Transverse colon (tissue), 4 donors: Measurements from ENCODE around the gene SPIRE2. TPM values are rescaled to one million over a fixed set of nuclear protein-coding genes. Genes with fewer than 3 reads are reported as not detected.

Experiments used
- DNase-seq: peaks from one replicate; pipeline ENCODE4 v3.0.0-alpha.2; 2019
- H3K27ac ChIP-seq, 4 donors: fragments of 200-600 bp; sonication (generic); 2 replicates each; pipeline ENCODE4 v1.5.1; 2016 to 2018; ENCODE audit warnings: inconsistent platforms in 4 of 4
- H3K27me3 ChIP-seq: fragments of 200-600 bp; sonication (generic); 2 replicates; pipeline ENCODE4 v1.5.1; 2017; ENCODE audit warnings: inconsistent platforms
- H3K36me3 ChIP-seq, 4 donors: fragments of 200-600 bp; sonication (generic); 2 replicates each; pipeline ENCODE4 v1.5.1; 2017 to 2019; ENCODE audit warnings: inconsistent platforms in 4 of 4
- H3K4me1 ChIP-seq, 4 donors: fragments of 200-600 bp; sonication (generic); 2 replicates each; pipeline ENCODE4 v1.5.1; 2017 to 2020; ENCODE audit warnings: inconsistent platforms in 4 of 4
- H3K4me3 ChIP-seq, 4 donors: fragments of 200-600 bp; sonication (generic); 1 replicate in 1 of 4; 2 replicates in 3 of 4; pipeline versions ENCODE4 v1.5.1 to v1.6.1; 2017 to 2019; ENCODE audit warnings: inconsistent platforms in 4 of 4
- H3K9me3 ChIP-seq, 2 donors: fragments of 200-600 bp; sonication (generic); 2 replicates each; pipeline ENCODE4 v1.5.1; 2017 to 2019; ENCODE audit warnings: inconsistent platforms in 2 of 2
- CTCF ChIP-seq, 5 experiments: fragments of 200-600 bp in 3 of 5; fragments of 450-650 bp in 2 of 5; sonication (generic) in 3 of 5; IDR thresholded peaks; 1 replicate in 2 of 5; 2 replicates in 3 of 5; pipeline ENCODE4 v1.5.1; 2016 to 2017; ENCODE audit warnings: antibody characterized with exemption in 5 of 5, inconsistent platforms in 3 of 5, mild to moderate bottlenecking in 2 of 5, moderate library complexity in 1 of 5
- EP300 ChIP-seq: sonication (generic); formaldehyde crosslinking; IDR thresholded peaks from one replicate; pipeline ENCODE4 v1.6.1; 2017; ENCODE audit warnings: antibody characterized with exemption, low read depth
- POLR2A ChIP-seq: fragments of 450-650 bp; IDR thresholded peaks from one replicate; pipeline ENCODE4 v1.6.1; 2016; ENCODE audit warnings: antibody characterized with exemption, mild to moderate bottlenecking, moderate library complexity
- POLR2AphosphoS5 ChIP-seq, 3 donors: sonication (generic); formaldehyde crosslinking; IDR thresholded peaks; one replicate each; pipeline ENCODE4 v1.6.1; 2016; ENCODE audit warnings: antibody characterized with exemption in 3 of 3
- WGBS, 2 donors: methylation state at CpG; one replicate each; pipeline ENCODE4 v1.1.5; 2018; ENCODE audit warnings: low coverage in 1 of 2; 5-methylcytosine and 5-hydroxymethylcytosine counted together
- in situ Hi-C, 4 donors: fragments of 200-750 bp; cut with MboI; loops; one replicate each; pipeline versions ENCODE4 v1.15.0 to v1.15.1; 2017; ENCODE audit warnings: low sequenced_read_pairs in 3 of 4, low pct_ligation_motif_present in 1 of 4, low pct_unique_long_range_greater_than_20kb in 1 of 4
- intact Hi-C: fragments of 100-400 bp; cut with DNase I; formaldehyde crosslinking; loops from one replicate; pipeline ENCODE4 v1.15.1; 2023; ENCODE audit warnings: low total_unique reads
- total RNA-seq, 4 donors: library from RNA; depleted of rRNA; stranded (reverse); fragments of >200 nt; gene quantifications; one replicate each; pipeline ENCODE4 v1.1.0, GENCODE V29; 2016

Gene SPIRE2
- total RNA-seq, 4 donors from 2014 or later, result 79.6 to 190 (median 131) TPM

GRCh38 chr16:89884041-89884421 is 55.8 kb downstream of the SPIRE2 start:
- Histone ChIP-seq H3K4me3 (no peak overlapping the region), H3K27ac (no peak overlapping the region), H3K9me3 (no peaks in the 10 kb centered on the region), H3K27me3 (no peaks in the 10 kb centered on the region), H3K36me3 (peaks cover 0 to 66% (median 34%) of the 10 kb centered on the region in 4 donors), H3K4me1 (no peaks in the 10 kb centered on the region)
- in situ Hi-C loops, result no loop called here
- intact Hi-C loops, result no loop called here
- DNase-seq, result no peak
- TF ChIP-seq POLR2A (no peak), POLR2AphosphoS5 (IDR thresholded peaks at IDR 0.05) (no peak), EP300 (no peak)
- WGBS, 2 donors, result 97% methylated on average over 8 of the region's 8 CpGs; no CpG with 5 or more reads in 1 of the 2 donors

- H3K27me3 ChIP-seq, result no peaks in the 10 kb centered on the region
- no peaks in the 10 kb centered on the region for H3K9me3 ChIP-seq
- in situ Hi-C loops, result no loop called here
- TF ChIP-seq EP300 (no peak), POLR2A (no peak), POLR2AphosphoS5 (IDR thresholded peaks at IDR 0.05) (no peak), CTCF (IDR thresholded peaks at IDR 0.05) (no peak)
- WGBS, 2 donors, result 85 to 95% methylated on average over 5 to 14 of the region's 14 CpGs
- no peak overlapping the region for H3K27ac ChIP-seq
- H3K4me3 ChIP-seq, result no peak overlapping the region
- H3K4me1 ChIP-seq, result no peaks in the 10 kb centered on the region
- peaks cover 0 to 88% (median 42%) of the 10 kb centered on the region in 4 donors for H3K36me3 ChIP-seq
- DNase-seq, result no peak
- intact Hi-C loops, result no loop called here
Measured at GRCh38 chr16:89887243-89887642, 59.0 kb downstream of the SPIRE2 start.

- in situ Hi-C loops (no loop called here), intact Hi-C loops (no loop called here)
- Histone ChIP-seq H3K27ac (no peak overlapping the region), H3K9me3 (no peaks in the 10 kb centered on the region), H3K36me3 (peaks cover 0 to 79% (median 35%) of the 10 kb centered on the region in 4 donors), H3K4me1 (no peaks in the 10 kb centered on the region), H3K4me3 (no peak overlapping the region), H3K27me3 (no peaks in the 10 kb centered on the region)
- TF ChIP-seq POLR2A, result no peak
- TF ChIP-seq POLR2AphosphoS5 (IDR thresholded peaks at IDR 0.05), result no peak
- no peak for TF ChIP-seq CTCF (IDR thresholded peaks at IDR 0.05)
- TF ChIP-seq EP300, result no peak
- DNase-seq, result no peak
- WGBS, 2 donors, result 79 to 90% methylated on average over 8 to 9 of the region's 9 CpGs
Measured at GRCh38 chr16:89890200-89890599, 61.9 kb downstream of the SPIRE2 start.

GRCh38 chr16:89890886-89891657 is 62.8 kb downstream of the SPIRE2 start:
- TF ChIP-seq CTCF (IDR thresholded peaks at IDR 0.05) (no peak), EP300 (no peak), POLR2AphosphoS5 (IDR thresholded peaks at IDR 0.05) (no peak), POLR2A (no peak)
- no peak for DNase-seq
- WGBS, 2 donors, result 84 to 98% methylated on average over 5 to 11 of the region's 16 CpGs
- H3K36me3 ChIP-seq, result peaks cover 0 to 75% (median 31%) of the 10 kb centered on the region in 4 donors
- H3K27me3 ChIP-seq, result no peaks in the 10 kb centered on the region
- H3K9me3 ChIP-seq, result no peaks in the 10 kb centered on the region
- H3K4me3 ChIP-seq, result no peak overlapping the region
- intact Hi-C loops (no loop called here), in situ Hi-C loops (no loop called here)
- H3K27ac ChIP-seq, result no peak overlapping the region
- no peaks in the 10 kb centered on the region for H3K4me1 ChIP-seq
